HL-60 (cell line): ENCODE measurements around the gene BICDL2.

Experiments
- DNase-seq, 2 experiments: peaks; one replicate each; pipeline ENCODE4 v3.0.0-alpha.2; 2010 to 2020; ENCODE audit warnings: low read depth in 1 of 2, low spot score in 1 of 2
- H3K27ac ChIP-seq: fragments of 250-450 bp; sonication (Bioruptor Pico); replicated peaks from 2 replicates; pipeline ENCODE4 v1.5.1; 2020; ENCODE audit warnings: mild to moderate bottlenecking, moderate library complexity
- H3K27me3 ChIP-seq: fragments of 250-450 bp; sonication (Bioruptor Pico); 2 replicates; pipeline ENCODE4 v1.5.1; 2021; ENCODE audit warnings: mild to moderate bottlenecking, moderate library complexity; ENCODE audit not compliant: insufficient read depth, poor library complexity, severe bottlenecking
- H3K4me3 ChIP-seq: replicated peaks from 2 replicates; pipeline ENCODE4 v1.5.1; 2011; ENCODE audit warnings: mild to moderate bottlenecking, control low read depth, low read length; ENCODE audit not compliant: insufficient read depth
- GABPA ChIP-seq: IDR thresholded peaks from 2 replicates; pipeline ENCODE4 v1.6.1; 2012; ENCODE audit warnings: low read depth
- POLR2AphosphoS5 ChIP-seq: IDR thresholded peaks from 2 replicates; pipeline ENCODE4 v1.6.1; 2012; ENCODE audit warnings: low read depth
- SPI1 ChIP-seq: IDR thresholded peaks from 2 replicates; pipeline ENCODE4 v1.6.1; 2012; ENCODE audit warnings: low read depth, mild to moderate bottlenecking, borderline replicate concordance
- TF ChIP-seq, protein P1 (sequence below): IDR thresholded peaks from one replicate; pipeline ENCODE4 v1.5.1; 2011; ENCODE audit warnings: low read length, control low read depth, inconsistent platforms; ENCODE audit not compliant: insufficient read depth
- TF ChIP-seq, protein P2 (sequence below): IDR thresholded peaks from 2 replicates; pipeline ENCODE4 v1.6.1; 2012; ENCODE audit warnings: low read depth; ENCODE audit not compliant: insufficient replicate concordance

BICDL2 gene

DNA sequence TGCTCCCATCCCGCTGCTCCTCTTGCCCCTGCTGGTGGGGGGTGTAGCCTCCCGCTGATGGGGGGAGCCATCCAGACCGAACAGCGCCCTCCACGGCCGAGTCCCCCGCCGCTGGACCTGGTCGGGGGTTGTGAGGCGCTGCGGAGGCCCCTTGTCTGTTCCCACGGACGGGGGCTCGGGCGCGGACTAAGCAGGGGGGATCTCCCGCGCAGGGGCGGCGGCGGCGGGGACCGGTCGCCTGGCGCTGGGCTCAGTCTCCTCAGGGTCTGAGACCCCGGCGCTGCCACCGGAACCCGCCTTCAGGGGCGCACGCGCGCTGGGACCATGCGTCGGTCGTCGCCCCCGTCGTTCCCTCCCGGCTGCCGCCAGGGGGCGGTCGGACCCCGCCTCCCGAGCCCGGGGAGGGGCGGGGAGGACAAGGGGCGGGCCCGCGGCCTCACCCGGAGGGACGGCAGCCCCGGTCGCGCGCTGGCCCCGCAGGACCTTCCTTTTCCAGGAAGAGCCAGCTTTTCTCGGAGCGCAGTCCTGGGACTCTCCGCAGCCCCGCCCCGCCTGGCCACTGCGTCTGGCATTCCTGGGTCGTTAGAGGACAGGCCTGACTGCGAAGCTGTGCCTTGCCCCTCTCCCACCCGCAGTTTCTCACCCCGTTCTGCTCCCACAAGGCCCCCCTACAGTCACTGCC, 22.4 kb upstream of the BICDL2 start:
- Histone ChIP-seq H3K27me3 (no peaks in the 10 kb centered on the region), H3K27ac (peak overlapping the region; percentile 95), H3K4me3 (peak overlapping the region; percentile 79)
- peak; percentile 76 to 85 for DNase-seq
- TF ChIP-seq POLR2AphosphoS5 (peak; percentile 49; the same call in 1 of the 2 replicates), GABPA (0 out of 2 replicates have a peak, but pooled peaks have one; percentile 17)
- TF ChIP-seq, protein P1, sequence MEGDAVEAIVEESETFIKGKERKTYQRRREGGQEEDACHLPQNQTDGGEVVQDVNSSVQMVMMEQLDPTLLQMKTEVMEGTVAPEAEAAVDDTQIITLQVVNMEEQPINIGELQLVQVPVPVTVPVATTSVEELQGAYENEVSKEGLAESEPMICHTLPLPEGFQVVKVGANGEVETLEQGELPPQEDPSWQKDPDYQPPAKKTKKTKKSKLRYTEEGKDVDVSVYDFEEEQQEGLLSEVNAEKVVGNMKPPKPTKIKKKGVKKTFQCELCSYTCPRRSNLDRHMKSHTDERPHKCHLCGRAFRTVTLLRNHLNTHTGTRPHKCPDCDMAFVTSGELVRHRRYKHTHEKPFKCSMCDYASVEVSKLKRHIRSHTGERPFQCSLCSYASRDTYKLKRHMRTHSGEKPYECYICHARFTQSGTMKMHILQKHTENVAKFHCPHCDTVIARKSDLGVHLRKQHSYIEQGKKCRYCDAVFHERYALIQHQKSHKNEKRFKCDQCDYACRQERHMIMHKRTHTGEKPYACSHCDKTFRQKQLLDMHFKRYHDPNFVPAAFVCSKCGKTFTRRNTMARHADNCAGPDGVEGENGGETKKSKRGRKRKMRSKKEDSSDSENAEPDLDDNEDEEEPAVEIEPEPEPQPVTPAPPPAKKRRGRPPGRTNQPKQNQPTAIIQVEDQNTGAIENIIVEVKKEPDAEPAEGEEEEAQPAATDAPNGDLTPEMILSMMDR, result peak; percentile 54
- TF ChIP-seq, protein P2, sequence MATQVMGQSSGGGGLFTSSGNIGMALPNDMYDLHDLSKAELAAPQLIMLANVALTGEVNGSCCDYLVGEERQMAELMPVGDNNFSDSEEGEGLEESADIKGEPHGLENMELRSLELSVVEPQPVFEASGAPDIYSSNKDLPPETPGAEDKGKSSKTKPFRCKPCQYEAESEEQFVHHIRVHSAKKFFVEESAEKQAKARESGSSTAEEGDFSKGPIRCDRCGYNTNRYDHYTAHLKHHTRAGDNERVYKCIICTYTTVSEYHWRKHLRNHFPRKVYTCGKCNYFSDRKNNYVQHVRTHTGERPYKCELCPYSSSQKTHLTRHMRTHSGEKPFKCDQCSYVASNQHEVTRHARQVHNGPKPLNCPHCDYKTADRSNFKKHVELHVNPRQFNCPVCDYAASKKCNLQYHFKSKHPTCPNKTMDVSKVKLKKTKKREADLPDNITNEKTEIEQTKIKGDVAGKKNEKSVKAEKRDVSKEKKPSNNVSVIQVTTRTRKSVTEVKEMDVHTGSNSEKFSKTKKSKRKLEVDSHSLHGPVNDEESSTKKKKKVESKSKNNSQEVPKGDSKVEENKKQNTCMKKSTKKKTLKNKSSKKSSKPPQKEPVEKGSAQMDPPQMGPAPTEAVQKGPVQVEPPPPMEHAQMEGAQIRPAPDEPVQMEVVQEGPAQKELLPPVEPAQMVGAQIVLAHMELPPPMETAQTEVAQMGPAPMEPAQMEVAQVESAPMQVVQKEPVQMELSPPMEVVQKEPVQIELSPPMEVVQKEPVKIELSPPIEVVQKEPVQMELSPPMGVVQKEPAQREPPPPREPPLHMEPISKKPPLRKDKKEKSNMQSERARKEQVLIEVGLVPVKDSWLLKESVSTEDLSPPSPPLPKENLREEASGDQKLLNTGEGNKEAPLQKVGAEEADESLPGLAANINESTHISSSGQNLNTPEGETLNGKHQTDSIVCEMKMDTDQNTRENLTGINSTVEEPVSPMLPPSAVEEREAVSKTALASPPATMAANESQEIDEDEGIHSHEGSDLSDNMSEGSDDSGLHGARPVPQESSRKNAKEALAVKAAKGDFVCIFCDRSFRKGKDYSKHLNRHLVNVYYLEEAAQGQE, result no peak

DNA sequence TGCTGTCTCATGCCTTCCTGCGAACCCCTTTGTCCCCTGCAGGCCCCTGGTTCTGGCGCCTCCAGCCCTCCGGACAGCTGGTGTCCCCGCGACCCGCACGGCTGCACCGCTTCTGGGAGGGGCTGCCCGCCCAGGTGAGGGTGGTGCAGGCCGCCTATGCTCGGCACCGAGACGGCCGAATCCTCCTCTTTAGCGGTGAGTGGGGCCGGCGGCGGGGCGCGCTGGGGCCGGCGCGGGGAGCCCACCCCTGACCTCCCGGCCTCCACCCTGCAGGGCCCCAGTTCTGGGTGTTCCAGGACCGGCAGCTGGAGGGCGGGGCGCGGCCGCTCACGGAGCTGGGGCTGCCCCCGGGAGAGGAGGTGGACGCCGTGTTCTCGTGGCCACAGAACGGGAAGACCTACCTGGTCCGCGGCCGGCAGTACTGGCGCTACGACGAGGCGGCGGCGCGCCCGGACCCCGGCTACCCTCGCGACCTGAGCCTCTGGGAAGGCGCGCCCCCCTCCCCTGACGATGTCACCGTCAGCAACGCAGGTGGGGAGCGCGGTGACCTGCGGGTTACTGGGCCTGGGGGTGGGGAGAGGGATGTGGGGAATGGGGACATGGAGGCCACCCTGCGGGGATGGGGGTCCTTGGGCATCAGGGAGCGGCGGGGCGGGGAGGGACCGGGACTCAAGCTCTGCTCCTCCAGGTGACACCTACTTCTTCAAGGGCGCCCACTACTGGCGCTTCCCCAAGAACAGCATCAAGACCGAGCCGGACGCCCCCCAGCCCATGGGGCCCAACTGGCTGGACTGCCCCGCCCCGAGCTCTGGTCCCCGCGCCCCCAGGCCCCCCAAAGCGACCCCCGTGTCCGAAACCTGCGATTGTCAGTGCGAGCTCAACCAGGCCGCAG, 21.6 kb upstream of the BICDL2 start:
- DNase-seq, result peak in 1 of 2 experiments; percentile 52
- TF ChIP-seq, protein P1, result no peak
- no peak for TF ChIP-seq GABPA
- TF ChIP-seq SPI1, result no peak
- no peak for TF ChIP-seq POLR2AphosphoS5
- TF ChIP-seq, protein P2, result no peak
- peak overlapping the region; percentile 95 for H3K27ac ChIP-seq
- H3K27me3 ChIP-seq, result no peaks in the 10 kb centered on the region
- H3K4me3 ChIP-seq, result peak overlapping the region; percentile 79

DNA sequence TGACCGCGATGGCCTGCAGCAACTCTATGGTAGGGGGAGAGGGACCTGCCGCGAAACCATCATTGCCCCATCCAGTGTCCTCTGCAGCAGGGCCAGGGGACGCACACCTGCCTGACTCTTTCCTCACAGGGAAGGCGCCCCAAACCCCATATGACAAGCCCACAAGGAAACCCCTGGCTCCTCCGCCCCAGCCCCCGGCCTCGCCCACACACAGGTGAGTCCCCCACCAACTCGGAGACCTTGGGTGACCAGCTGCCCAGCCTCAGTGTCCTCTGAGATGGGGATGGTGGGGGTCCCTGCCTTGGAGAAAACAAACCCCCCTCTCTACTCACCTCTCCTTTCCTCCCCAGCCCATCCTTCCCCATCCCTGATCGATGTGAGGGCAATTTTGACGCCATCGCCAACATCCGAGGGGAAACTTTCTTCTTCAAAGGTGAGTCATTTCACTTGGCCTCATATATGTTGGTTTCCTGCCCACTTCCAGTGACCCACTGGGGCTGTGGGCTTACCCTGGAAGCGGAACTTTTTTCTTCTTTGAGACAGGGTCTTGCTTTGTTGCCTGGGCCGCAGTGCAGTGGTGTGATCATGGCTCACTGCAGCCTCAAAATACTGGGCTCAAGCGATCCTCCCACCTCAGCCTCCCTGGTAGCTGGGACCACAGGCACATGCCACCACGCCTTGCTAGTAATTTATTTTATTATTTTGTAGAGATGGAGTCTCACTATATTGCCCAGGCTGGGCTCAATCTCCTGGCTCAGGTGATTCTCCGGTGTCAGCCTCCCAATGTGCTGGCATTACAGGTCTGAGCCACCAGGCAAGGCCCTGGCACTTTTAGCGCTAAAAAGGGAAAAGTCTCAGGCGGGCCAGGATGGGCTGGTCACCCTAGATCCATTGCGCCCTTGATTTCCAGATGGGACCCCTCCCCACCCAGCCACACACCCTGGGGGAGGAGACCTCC, 20.7 kb upstream of the BICDL2 start:
- DNase-seq, result no peak
- TF ChIP-seq POLR2AphosphoS5 (no peak), GABPA (no peak), SPI1 (no peak)
- TF ChIP-seq, protein P2, result no peak
- TF ChIP-seq, protein P1, result no peak
- Histone ChIP-seq H3K4me3 (peak overlapping the region; percentile 79; the same call in 1 of the 2 replicates), H3K27ac (no peak overlapping the region), H3K27me3 (no peaks in the 10 kb centered on the region)
